ENCODE data around the gene COL4A4. TPM values are rescaled to one million over a fixed set of nuclear protein-coding genes. Genes with fewer than 3 reads are reported as not detected.

Gene COL4A4
- total and polyA plus RNA-seq, 5 donors from 2014 or later: 0.02 to 0.13 (median 0.06) TPM; not detected in 2

- H3K27ac Mint-ChIP-seq: peak overlapping the region; percentile 33 to 59 (median 56)
- H3K36me3 ChIP-seq (ENCODE audit: control insufficient read depth, insufficient read depth, low read length): no peaks in the 10 kb centered on the region
- H3K9me3 Mint-ChIP-seq: no peaks in the 10 kb centered on the region
- H3K4me3 Mint-ChIP-seq: peak overlapping the region in 1 of 4 donors; percentile 31
- no peak overlapping the region for H3K27ac ChIP-seq (ENCODE audit: insufficient read depth, low read length, poor library complexity, severe bottlenecking)
- peaks cover 19% of the 10 kb centered on the region for H3K36me3 Mint-ChIP-seq
- no peaks in the 10 kb centered on the region for H3K27me3 Mint-ChIP-seq
- H3K4me1 Mint-ChIP-seq: peaks cover 16 to 38% (median 21%) of the 10 kb centered on the region in 4 donors
- H3K9me3 ChIP-seq (ENCODE audit: control insufficient read depth in 2 of 2, low read length in 2 of 2): peaks cover 0 to 3% of the 10 kb centered on the region in 2 experiments
- H3K4me3 ChIP-seq (ENCODE audit: low read depth, low read length): no peak overlapping the region
- DNase-seq: peak in 1 of 3 donors; percentile 25
- no peaks in the 10 kb centered on the region for H3K27me3 ChIP-seq (ENCODE audit: control insufficient read depth, insufficient read depth, low read length)
- no peaks in the 10 kb centered on the region for H3K4me1 ChIP-seq (ENCODE audit: control insufficient read depth, insufficient read depth, low read length, poor library complexity, severe bottlenecking)
- no peak for ATAC-seq (ENCODE audit: low read depth in 2 of 2)
These were observed 192.2 kb downstream of the COL4A4 start for GRCh38 chr2:226971770-226972169.

GRCh38 chr2:226971084-226971483 is 192.9 kb downstream of the COL4A4 start:
- Histone ChIP-seq H3K27me3 (ENCODE audit: control insufficient read depth, insufficient read depth, low read length) (no peaks in the 10 kb centered on the region), H3K9me3 (ENCODE audit: control insufficient read depth in 2 of 2, low read length in 2 of 2) (peaks cover 0 to 3% of the 10 kb centered on the region in 2 experiments), H3K4me3 (ENCODE audit: low read depth, low read length) (no peak overlapping the region), H3K4me1 (ENCODE audit: control insufficient read depth, insufficient read depth, low read length, poor library complexity, severe bottlenecking) (no peaks in the 10 kb centered on the region), H3K27ac (ENCODE audit: insufficient read depth, low read length, poor library complexity, severe bottlenecking) (no peak overlapping the region), H3K36me3 (ENCODE audit: control insufficient read depth, insufficient read depth, low read length) (no peaks in the 10 kb centered on the region)
- peak overlapping the region in 3 of 4 donors; percentile 15 to 67 (median 34) for H3K4me3 Mint-ChIP-seq
- peaks cover 19% of the 10 kb centered on the region for H3K36me3 Mint-ChIP-seq
- H3K4me1 Mint-ChIP-seq: peaks cover 16 to 33% (median 20%) of the 10 kb centered on the region in 4 donors
- no peaks in the 10 kb centered on the region for H3K27me3 Mint-ChIP-seq
- ATAC-seq (ENCODE audit: low read depth in 2 of 2) (no peak), DNase-seq (peak in 1 of 3 donors; percentile 45)
- peak overlapping the region; percentile 33 to 80 (median 59) for H3K27ac Mint-ChIP-seq
- peaks cover 0 to 2% (median 0%) of the 10 kb centered on the region in 7 donors for H3K9me3 Mint-ChIP-seq

- no peaks in the 10 kb centered on the region for H3K27me3 Mint-ChIP-seq
- Histone ChIP-seq H3K27ac (ENCODE audit: insufficient read depth, low read length, poor library complexity, severe bottlenecking) (no peak overlapping the region), H3K27me3 (ENCODE audit: control insufficient read depth, insufficient read depth, low read length) (no peaks in the 10 kb centered on the region), H3K4me1 (ENCODE audit: control insufficient read depth, insufficient read depth, low read length, poor library complexity, severe bottlenecking) (no peaks in the 10 kb centered on the region), H3K4me3 (ENCODE audit: low read depth, low read length) (no peak overlapping the region), H3K36me3 (ENCODE audit: control insufficient read depth, insufficient read depth, low read length) (peaks cover under 1% of the 10 kb centered on the region), H3K9me3 (ENCODE audit: control insufficient read depth in 2 of 2, low read length in 2 of 2) (peaks cover 0 to 3% of the 10 kb centered on the region in 2 experiments)
- peaks cover 16 to 33% (median 19%) of the 10 kb centered on the region in 4 donors for H3K4me1 Mint-ChIP-seq
- H3K27ac Mint-ChIP-seq: peak overlapping the region in 2 of 3 donors; percentile 59 to 66
- ATAC-seq (ENCODE audit: low read depth in 2 of 2) (no peak), DNase-seq (peak in 1 of 3 donors; percentile 23)
- H3K9me3 Mint-ChIP-seq: peaks cover 0 to 2% (median 0%) of the 10 kb centered on the region in 7 donors
- peak overlapping the region in 3 of 4 donors; percentile 7 to 77 (median 39) for H3K4me3 Mint-ChIP-seq
- H3K36me3 Mint-ChIP-seq: peaks cover 19% of the 10 kb centered on the region
These were observed 193.6 kb downstream of the COL4A4 start for GRCh38 chr2:226970362-226970761.

GRCh38 chr2:226969417-226970080 is 194.5 kb downstream of the COL4A4 start:
- no peak overlapping the region for H3K27ac ChIP-seq (ENCODE audit: insufficient read depth, low read length, poor library complexity, severe bottlenecking)
- H3K9me3 Mint-ChIP-seq: peaks cover 0 to 2% (median 0%) of the 10 kb centered on the region in 7 donors

GRCh38 chr2:226965376-226965775 is 198.6 kb downstream of the COL4A4 start:
- Mint-ChIP-seq H3K27ac (no peak overlapping the region), H3K27me3 (no peaks in the 10 kb centered on the region), H3K36me3 (no peaks in the 10 kb centered on the region), H3K4me3 (no peak overlapping the region), H3K9me3 (peaks cover 0 to 2% (median 0%) of the 10 kb centered on the region in 7 donors), H3K4me1 (peaks cover 3 to 14% (median 7%) of the 10 kb centered on the region in 4 donors)
- Histone ChIP-seq H3K4me1 (ENCODE audit: control insufficient read depth, insufficient read depth, low read length, poor library complexity, severe bottlenecking) (no peaks in the 10 kb centered on the region), H3K36me3 (ENCODE audit: control insufficient read depth, insufficient read depth, low read length) (peaks cover 4% of the 10 kb centered on the region), H3K27me3 (ENCODE audit: control insufficient read depth, insufficient read depth, low read length) (no peaks in the 10 kb centered on the region), H3K27ac (ENCODE audit: insufficient read depth, low read length, poor library complexity, severe bottlenecking) (no peak overlapping the region), H3K9me3 (ENCODE audit: control insufficient read depth in 2 of 2, low read length in 2 of 2) (peaks cover 0 to 3% of the 10 kb centered on the region in 2 experiments), H3K4me3 (ENCODE audit: low read depth, low read length) (no peak overlapping the region)
- ATAC-seq (ENCODE audit: low read depth in 2 of 2) (no peak), DNase-seq (no peak)

More at GRCh38 chr2:226969417-226970080, 194.5 kb downstream of the COL4A4 start:
- H3K4me1 Mint-ChIP-seq: peaks cover 16 to 33% (median 19%) of the 10 kb centered on the region in 4 donors
- Histone ChIP-seq H3K4me1 (ENCODE audit: control insufficient read depth, insufficient read depth, low read length, poor library complexity, severe bottlenecking) (no peaks in the 10 kb centered on the region), H3K27me3 (ENCODE audit: control insufficient read depth, insufficient read depth, low read length) (no peaks in the 10 kb centered on the region), H3K4me3 (ENCODE audit: low read depth, low read length) (no peak overlapping the region), H3K9me3 (ENCODE audit: control insufficient read depth in 2 of 2, low read length in 2 of 2) (peaks cover 0 to 3% of the 10 kb centered on the region in 2 experiments), H3K36me3 (ENCODE audit: control insufficient read depth, insufficient read depth, low read length) (peaks cover 4% of the 10 kb centered on the region)
- DNase-seq (no peak), ATAC-seq (ENCODE audit: low read depth in 2 of 2) (no peak)
- no peaks in the 10 kb centered on the region for H3K27me3 Mint-ChIP-seq
- peak overlapping the region in 1 of 3 donors; percentile 59 for H3K27ac Mint-ChIP-seq
- H3K36me3 Mint-ChIP-seq: peaks cover 13% of the 10 kb centered on the region
- no peak overlapping the region for H3K4me3 Mint-ChIP-seq

GRCh38 chr2:226963528-226963927 is 200.5 kb downstream of the COL4A4 start:
- H3K9me3 ChIP-seq (ENCODE audit: control insufficient read depth in 2 of 2, low read length in 2 of 2): peaks cover 3% of the 10 kb centered on the region in 2 experiments
- no peak overlapping the region for H3K4me3 Mint-ChIP-seq
- peaks cover 0 to 3% (median 0%) of the 10 kb centered on the region in 4 donors for H3K4me1 Mint-ChIP-seq
- no peak overlapping the region for H3K27ac Mint-ChIP-seq
- peaks cover 4% of the 10 kb centered on the region for H3K36me3 ChIP-seq (ENCODE audit: control insufficient read depth, insufficient read depth, low read length)
- DNase-seq (no peak), ATAC-seq (ENCODE audit: low read depth in 2 of 2) (no peak)
- H3K4me1 ChIP-seq (ENCODE audit: control insufficient read depth, insufficient read depth, low read length, poor library complexity, severe bottlenecking): no peaks in the 10 kb centered on the region
- no peaks in the 10 kb centered on the region for H3K27me3 ChIP-seq (ENCODE audit: control insufficient read depth, insufficient read depth, low read length)
- no peaks in the 10 kb centered on the region for H3K27me3 Mint-ChIP-seq
- peaks cover 0 to 6% (median 2%) of the 10 kb centered on the region in 7 donors for H3K9me3 Mint-ChIP-seq
- H3K27ac ChIP-seq (ENCODE audit: insufficient read depth, low read length, poor library complexity, severe bottlenecking): no peak overlapping the region
- H3K4me3 ChIP-seq (ENCODE audit: low read depth, low read length): no peak overlapping the region
- H3K36me3 Mint-ChIP-seq: peaks cover 4% of the 10 kb centered on the region

GRCh38 chr2:226962176-226962773 is 201.7 kb downstream of the COL4A4 start:
- no peaks in the 10 kb centered on the region for H3K27me3 ChIP-seq (ENCODE audit: control insufficient read depth, insufficient read depth, low read length)
- Mint-ChIP-seq H3K9me3 (peaks cover 1 to 16% (median 5%) of the 10 kb centered on the region in 7 donors), H3K27me3 (no peaks in the 10 kb centered on the region), H3K4me3 (no peak overlapping the region), H3K4me1 (no peaks in the 10 kb centered on the region), H3K27ac (no peak overlapping the region), H3K36me3 (peaks cover 11% of the 10 kb centered on the region)
- H3K27ac ChIP-seq (ENCODE audit: insufficient read depth, low read length, poor library complexity, severe bottlenecking): no peak overlapping the region
- ATAC-seq (ENCODE audit: low read depth in 2 of 2) (no peak), DNase-seq (no peak)
- peaks cover 3% of the 10 kb centered on the region in 2 experiments for H3K9me3 ChIP-seq (ENCODE audit: control insufficient read depth in 2 of 2, low read length in 2 of 2)
- H3K4me3 ChIP-seq (ENCODE audit: low read depth, low read length): no peak overlapping the region
- no peaks in the 10 kb centered on the region for H3K4me1 ChIP-seq (ENCODE audit: control insufficient read depth, insufficient read depth, low read length, poor library complexity, severe bottlenecking)
- H3K36me3 ChIP-seq (ENCODE audit: control insufficient read depth, insufficient read depth, low read length): peaks cover 4% of the 10 kb centered on the region
